H4 (cell line): ENCODE measurements around the gene CEP170B. TPM values are rescaled to one million over a fixed set of nuclear protein-coding genes. Genes with fewer than 3 reads are reported as not detected.
"Not testable (repeated sequence)": the region's sequence is repeated elsewhere in the genome, so short reads cannot be mapped to it uniquely, and the experiment has no call there.

ENCODE experiments used
- DNase-seq: peaks from one replicate; pipeline ENCODE4 v3.0.0-alpha.2; 2015; ENCODE audit warnings: low spot score
- total RNA-seq: library from RNA; depleted of rRNA; stranded (reverse); fragments of >200 nt; shearing (Covaris generic); gene quantifications from 2 replicates; pipeline ENCODE4 v1.2.3, GENCODE V29; 2014; rRNA removed

CEP170B gene
- total RNA-seq, 1 experiment from 2014 or later, result 3.5 TPM

GRCh38 chr14:104943216-104944015, 78.3 kb downstream of the CEP170B start:
- not testable (repeated sequence) for DNase-seq

GRCh38 chr14:104944016-104944308, 78.9 kb downstream of the CEP170B start:
- not testable (repeated sequence) for DNase-seq

DNA sequence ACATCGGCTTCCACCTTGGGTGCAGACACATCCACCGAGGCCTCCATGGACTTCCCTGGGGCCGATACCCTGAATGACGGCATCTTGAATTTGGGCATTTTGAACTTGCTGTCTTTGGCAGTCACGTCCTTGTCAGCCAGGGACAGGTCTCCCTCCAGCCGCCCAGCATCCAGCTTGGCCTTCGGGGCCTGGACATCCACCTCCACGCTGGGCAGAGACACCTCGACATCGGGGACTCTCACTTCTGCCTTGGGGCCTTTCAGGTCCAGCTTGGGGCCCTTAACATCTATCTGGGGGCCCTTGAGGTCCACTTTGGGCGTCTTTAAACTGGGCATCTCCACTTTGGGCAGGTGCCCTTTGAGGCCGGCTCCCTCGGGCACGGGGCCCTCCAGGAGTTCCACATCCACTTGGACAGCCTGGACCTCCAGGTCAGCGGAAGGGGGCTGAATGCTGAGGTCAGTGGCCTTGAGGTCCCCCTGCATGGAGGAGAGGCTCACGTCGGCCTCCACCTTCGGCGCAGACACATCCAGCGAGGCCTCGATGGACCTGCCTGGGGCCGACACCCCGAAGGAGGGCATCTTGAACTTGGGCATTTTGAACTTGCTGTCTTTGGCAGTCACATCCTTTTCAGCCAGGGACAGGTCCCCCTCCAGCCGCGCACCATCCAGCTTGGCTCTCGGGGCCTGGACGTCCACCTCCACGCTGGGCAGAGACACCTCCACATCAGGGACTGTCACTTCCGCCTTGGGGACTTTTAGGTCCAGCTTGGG, 79.6 kb downstream of the CEP170B start:
- not testable (repeated sequence) for DNase-seq

- not testable (repeated sequence) for DNase-seq
Observed at GRCh38 chr14:104945266-104945665, 80.2 kb downstream of the CEP170B start.

Other genes starting within 250 kb of the CEP170B start
- 13.0 and 16.3 TPM in 2 replicates for gene INF2, start 175.7 kb upstream of the CEP170B start, total RNA-seq
- 3.7 and 4.0 TPM in 2 replicates for gene ADSS1, start 141.0 kb upstream of the CEP170B start, total RNA-seq
- 286 and 381 TPM in 2 replicates for gene SIVA1, start 112.1 kb upstream of the CEP170B start, total RNA-seq
- gene AKT1, start 69.5 kb upstream of the CEP170B start, total RNA-seq, result 86.5 and 127 TPM in 2 replicates
- 0.83 and 2.9 TPM in 2 replicates for gene ZBTB42, start 64.2 kb upstream of the CEP170B start, total RNA-seq
- not detected in 2 replicates for gene PLD4, start 59.6 kb downstream of the CEP170B start, total RNA-seq
- gene AHNAK2, start 113.1 kb downstream of the CEP170B start, total RNA-seq, result 4.4 and 5.2 TPM in 2 replicates
- 2.4 and 4.4 TPM in 2 replicates for gene CLBA1, start 120.5 kb downstream of the CEP170B start, total RNA-seq
- 42.8 and 46.1 TPM in 2 replicates for gene CDCA4, start 155.8 kb downstream of the CEP170B start, total RNA-seq
- 0.10 TPM in 1 of 2 replicates, not detected in the other for gene GPR132, start 200.2 kb downstream of the CEP170B start, total RNA-seq